ENCODE measurements around the gene VTI1A.

DNA sequence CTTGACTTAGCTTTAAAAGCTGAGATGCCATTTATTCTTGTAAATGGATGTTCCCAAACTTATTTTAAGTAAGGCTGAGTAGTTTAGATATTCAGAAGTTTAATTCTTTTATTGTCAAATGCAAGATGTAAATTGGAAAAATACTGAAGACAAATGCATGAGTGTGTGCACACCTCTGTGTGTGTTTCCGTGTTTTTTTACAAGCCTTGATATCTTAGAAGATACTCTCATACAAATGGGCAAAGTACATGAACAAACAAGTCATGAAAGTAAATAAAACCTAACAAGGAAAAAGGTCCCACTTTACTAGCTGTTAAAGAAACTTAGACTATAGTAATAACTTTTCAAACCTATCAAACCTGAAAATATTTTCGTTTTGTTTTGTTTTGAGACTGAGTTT lies 44.1 kb upstream of the VTI1A start:
- TF ChIP-seq, protein P1, sequence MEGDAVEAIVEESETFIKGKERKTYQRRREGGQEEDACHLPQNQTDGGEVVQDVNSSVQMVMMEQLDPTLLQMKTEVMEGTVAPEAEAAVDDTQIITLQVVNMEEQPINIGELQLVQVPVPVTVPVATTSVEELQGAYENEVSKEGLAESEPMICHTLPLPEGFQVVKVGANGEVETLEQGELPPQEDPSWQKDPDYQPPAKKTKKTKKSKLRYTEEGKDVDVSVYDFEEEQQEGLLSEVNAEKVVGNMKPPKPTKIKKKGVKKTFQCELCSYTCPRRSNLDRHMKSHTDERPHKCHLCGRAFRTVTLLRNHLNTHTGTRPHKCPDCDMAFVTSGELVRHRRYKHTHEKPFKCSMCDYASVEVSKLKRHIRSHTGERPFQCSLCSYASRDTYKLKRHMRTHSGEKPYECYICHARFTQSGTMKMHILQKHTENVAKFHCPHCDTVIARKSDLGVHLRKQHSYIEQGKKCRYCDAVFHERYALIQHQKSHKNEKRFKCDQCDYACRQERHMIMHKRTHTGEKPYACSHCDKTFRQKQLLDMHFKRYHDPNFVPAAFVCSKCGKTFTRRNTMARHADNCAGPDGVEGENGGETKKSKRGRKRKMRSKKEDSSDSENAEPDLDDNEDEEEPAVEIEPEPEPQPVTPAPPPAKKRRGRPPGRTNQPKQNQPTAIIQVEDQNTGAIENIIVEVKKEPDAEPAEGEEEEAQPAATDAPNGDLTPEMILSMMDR (IDR thresholded peaks at IDR 0.05; ENCODE audit: low read depth, low read length): no peak
- no peak for TF ChIP-seq POLR2A (IDR thresholded peaks at IDR 0.05; ENCODE audit: extremely low read depth, insufficient read length)
- TF ChIP-seq, protein P2, sequence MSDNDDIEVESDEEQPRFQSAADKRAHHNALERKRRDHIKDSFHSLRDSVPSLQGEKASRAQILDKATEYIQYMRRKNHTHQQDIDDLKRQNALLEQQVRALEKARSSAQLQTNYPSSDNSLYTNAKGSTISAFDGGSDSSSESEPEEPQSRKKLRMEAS (IDR thresholded peaks at IDR 0.05; ENCODE audit: low read depth, low read length): no peak

All from NB4 (cell line).